Fibroblast of the aortic adventitia (primary cell): ENCODE results near the gene RPS6KB2. TPM values are rescaled to one million over a fixed set of nuclear protein-coding genes. Genes with fewer than 3 reads are reported as not detected.

Experiments
- DNase-seq: peaks from one replicate; pipeline ENCODE4 v3.0.0-alpha.2; 2010; ENCODE audit warnings: low read depth
- H3K4me3 ChIP-seq: 2 replicates; pipeline ENCODE4 v1.5.1; 2011; ENCODE audit warnings: low read depth, mild to moderate bottlenecking, control low read depth, low read length, moderate library complexity
- CTCF ChIP-seq: IDR thresholded peaks from 2 replicates; pipeline ENCODE4 v1.5.1; 2011; ENCODE audit warnings: mild to moderate bottlenecking, low read length, control low read depth, inconsistent platforms; ENCODE audit not compliant: insufficient read depth
- total RNA-seq: library from RNA; depleted of rRNA; stranded (reverse); fragments of >200 nt; gene quantifications from 2 replicates; pipeline ENCODE4 v1.2.3, GENCODE V29; 2012; ENCODE audit warnings: low replicate concordance

Gene RPS6KB2
- total RNA-seq, 1 donor, result 35.6 TPM

GRCh38 chr11:67418476-67419281, 9.6 kb upstream of the RPS6KB2 start:
- DNase-seq, result no peak
- no peak for TF ChIP-seq CTCF
- no peak overlapping the region for H3K4me3 ChIP-seq

- no peak for DNase-seq
- TF ChIP-seq CTCF, result no peak
- no peak overlapping the region for H3K4me3 ChIP-seq
These were observed 8.8 kb upstream of the RPS6KB2 start for GRCh38 chr11:67419325-67420049.

- no peak for DNase-seq
- H3K4me3 ChIP-seq, result peak overlapping the region; percentile 61
- no peak for TF ChIP-seq CTCF
These were observed 8.1 kb upstream of the RPS6KB2 start for GRCh38 chr11:67420147-67420645.

DNA sequence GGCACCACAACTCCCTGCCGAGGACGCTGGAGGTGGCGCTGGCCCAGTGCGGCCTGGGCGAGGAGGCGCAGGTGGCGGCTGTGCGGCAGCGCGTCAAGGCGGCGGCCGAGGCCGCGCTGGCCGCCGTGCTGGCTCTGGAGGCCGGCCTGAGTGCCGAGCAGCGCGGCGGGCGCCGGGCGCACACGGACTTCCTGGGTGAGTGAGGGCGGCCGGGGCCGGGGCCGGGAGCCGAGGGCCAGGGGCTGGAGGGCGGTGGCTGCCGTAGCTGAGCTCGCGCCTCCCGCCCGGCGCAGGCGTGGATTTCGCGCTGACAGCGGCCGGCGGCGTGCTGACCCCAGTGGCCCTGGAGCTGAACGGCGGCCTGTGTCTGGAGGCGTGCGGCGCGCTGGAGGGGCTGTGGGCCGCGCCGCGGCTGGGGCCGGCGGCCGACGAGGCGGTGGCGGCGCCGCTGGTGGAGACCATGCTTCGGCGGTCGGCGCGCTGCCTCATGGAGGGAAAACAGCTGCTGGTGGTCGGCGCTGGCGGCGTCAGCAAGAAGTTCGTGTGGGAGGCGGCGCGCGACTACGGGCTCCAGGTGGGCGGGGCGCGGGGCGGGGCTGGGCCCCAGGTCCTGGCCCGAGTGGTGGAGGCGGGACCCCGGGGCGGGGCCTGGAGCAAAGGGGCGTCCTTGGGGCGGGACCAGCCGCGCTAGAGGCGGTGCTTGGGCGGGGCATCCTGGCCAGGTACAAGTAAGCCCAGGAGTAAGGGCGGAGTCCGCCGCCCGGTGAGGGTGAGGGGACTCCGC, 7.5 kb upstream of the RPS6KB2 start:
- DNase-seq, result peak; percentile 74

DNA sequence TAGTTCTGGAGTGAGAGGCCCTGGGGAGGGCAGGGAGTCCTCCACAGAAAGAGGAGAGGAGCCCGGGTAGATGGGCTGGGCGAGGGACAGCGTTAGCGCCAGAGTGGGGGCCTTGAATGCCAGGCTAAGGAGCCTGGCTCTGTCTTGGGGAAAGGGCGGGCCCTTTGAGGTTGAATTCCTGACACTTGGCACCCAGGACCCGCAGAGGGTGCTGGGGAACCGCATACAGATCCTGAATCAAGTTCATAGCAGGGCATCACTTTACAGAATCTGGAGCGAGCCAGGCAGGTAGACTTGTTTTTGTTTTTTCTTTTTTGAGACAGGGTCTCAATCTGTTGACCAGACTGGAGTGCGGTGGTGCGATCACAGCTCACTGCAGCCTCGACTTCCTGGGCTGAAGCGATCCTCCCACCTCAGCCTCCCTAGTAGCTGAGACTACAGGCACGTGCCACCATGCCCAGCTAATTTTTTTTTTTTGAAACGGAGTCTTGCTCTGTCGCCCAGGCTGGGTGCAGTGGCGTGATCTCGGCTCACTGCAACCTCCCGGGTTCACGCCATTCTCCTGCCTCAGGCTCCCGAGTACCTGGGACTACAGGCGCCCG, 6.8 kb upstream of the RPS6KB2 start:
- no peak for TF ChIP-seq CTCF
- H3K4me3 ChIP-seq, result peak overlapping the region; percentile 17
- DNase-seq, result no peak

More for the DNA sequence above, 7.5 kb upstream of the RPS6KB2 start:
- TF ChIP-seq CTCF, result no peak
- H3K4me3 ChIP-seq, result peak overlapping the region; percentile 61

GRCh38 chr11:67422891-67423290, 5.4 kb upstream of the RPS6KB2 start:
- TF ChIP-seq CTCF, result no peak
- no peak for DNase-seq
- H3K4me3 ChIP-seq, result no peak overlapping the region
